HG03575 (cell line): Measurements from ENCODE around the gene CYB561A3.

ENCODE experiments used
- ATAC-seq: cut with Tn5 transposase; IDR thresholded peaks from one replicate; pipeline ENCODE4 v1.9.1; 2021; ENCODE audit not compliant: unreplicated experiment, insufficient number of reproducible peaks, low FRiP score; ENCODE audit errors: extremely low read depth

The CYB561A3 gene

DNA sequence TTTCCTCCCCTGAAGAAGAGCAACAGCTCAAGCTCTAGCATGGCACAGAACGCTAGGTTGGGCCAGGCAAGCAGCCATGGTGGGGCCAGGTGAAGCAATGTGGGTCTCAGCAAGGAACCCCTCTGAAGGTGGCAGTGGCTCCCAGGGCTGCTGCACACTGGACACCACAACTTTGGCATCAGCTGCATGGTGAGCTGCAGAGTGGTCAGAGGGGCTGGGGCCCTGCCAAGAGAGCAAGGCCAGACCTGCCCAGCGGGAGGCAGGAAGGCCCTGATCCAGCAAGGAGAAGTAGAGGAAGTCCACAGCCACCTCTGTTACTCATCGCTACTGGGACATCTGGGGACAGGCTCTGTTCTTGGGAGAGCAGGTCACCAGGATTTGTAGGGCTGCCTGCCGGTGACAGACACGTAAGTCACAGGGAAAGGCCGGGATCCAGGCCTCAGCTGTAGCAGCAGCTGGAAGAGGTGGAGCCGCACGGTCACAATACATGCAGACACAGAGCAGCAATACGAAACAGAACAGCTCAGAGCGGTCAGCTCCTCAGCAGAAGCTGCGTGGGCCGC is 12.4 kb downstream of the CYB561A3 start:
- no peak for ATAC-seq

DNA sequence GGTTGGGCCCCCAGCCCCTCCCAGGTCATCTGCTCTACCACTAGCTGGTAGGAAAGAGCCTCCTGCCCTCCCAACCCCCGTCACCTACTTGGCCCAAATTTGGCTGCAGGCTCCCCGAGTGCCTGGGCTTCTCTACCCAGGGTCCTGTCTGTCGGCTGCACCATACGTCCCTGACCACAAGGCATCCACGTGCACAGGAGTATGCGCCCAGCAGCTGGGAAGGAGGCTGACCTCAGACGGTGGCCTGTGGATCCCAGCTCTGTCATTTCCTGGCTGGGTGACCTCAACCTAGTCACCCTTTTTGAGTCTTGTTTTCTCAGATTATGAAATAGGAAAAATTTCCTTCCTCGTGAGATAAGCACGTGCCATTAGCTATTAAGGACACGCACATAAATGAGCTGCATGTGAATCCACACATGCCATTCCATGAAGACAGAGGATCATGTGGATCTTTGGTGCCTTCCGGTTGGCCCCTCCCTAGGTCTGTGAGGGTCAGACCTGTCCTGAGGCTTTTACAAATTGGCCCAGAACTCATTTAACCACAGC is 13.7 kb downstream of the CYB561A3 start:
- no peak for ATAC-seq

DNA sequence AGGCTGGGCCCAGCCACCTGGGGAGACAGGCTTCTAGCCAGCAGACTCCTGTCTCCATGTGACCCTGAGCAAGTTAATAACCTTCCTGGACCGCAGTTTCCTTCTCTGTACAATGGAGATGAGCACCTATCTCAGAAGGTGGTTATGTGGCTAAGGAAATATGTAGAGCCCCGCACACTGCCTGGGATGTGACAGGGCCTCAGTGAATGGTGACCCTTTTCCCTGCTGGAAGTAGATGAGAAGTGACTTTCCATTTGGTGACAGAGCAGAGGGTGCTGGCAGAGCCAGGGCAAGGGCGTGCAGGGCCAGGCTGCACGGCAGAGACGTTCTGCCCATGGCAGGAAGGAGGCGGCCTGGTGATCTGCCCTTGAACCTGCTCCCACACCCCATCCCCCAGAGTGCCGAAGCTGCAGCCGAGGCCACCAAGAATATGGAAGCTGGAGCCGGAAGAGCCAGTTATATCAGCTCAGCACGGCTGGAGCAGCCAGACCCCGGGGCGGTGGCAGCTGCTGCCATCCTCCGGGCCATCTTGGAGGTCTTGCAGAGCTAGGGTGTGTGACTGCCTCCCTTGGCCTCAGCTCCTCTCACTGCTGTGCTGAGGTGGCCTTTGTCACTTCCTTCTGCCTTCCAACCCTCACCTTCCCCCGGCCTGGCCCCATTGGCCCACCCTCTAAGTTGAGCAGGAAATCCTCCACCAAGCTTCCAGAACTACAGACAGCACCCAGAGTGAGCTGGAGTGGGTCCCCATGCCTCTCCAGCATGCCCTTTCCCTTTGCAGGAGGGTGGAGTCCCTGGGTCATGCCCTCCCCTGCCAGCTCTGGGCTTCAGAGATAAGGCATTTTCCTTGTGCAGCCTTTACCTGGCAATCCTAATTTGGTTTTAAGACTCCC is 15.5 kb downstream of the CYB561A3 start:
- no peak for ATAC-seq

DNA sequence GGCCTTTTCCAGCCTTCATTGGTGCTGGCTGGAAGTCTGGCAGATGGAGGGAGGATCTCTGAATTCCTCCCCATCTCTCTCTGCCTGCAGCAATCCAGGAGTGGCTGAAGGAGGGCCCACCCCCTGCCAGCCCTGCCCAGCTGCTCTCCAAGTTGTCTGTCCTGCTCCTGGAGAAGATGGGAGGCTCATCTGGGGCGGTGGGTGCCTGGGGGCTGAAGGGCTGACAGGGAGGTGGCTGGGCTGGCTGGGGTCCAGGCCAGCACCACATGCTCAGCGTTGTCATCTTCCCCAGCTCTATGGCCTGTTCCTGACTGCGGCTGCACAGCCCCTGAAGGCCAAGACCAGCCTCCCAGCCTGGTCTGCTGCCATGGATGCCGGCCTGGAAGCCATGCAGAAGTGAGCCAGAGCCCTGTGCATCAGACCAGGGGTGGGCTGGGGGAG is 16.5 kb downstream of the CYB561A3 start:
- no peak for ATAC-seq

DNA sequence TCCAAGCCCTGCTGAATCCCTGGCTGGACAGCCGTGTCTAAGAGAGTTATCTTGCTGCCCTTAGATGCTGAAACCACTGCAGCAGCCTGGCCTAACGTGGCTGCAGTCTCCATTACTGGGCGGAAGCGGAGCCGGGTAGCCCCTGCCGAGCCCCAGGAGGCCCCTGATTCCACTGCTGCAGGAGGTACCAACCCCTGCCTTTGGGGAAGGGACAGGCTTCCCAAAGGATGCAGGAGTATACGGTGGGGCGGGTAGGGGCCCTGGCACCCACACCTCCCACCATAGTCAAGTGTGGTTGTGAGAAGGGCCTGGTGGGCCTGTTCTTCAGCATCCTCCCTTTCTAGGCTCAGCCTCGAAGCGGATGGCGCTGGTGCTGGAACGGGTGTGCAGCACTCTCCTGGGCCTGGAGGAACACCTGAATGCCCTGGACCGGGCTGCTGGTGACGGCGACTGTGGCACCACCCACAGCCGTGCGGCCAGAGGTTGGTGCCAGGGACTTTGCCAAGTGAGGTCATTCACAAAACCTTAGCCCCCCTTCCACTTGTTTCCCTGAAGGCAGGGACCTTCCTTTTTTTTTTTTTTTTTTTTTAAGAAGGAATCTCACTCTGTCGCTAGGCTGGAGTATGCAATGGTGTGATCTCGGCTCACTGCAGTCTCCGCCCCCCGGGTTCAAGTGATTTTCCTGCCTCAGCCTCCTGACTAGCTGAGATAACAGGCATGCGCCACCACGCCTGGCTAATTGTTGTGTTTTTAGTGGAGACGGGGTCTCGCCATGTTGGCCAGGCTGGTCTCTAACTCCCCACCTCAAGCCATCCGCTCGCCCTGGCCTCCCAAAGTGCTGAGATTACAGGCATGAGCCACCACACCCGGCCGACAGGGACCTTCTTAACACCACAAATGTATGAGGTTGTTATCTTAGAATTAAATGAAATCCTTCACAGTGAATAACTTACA is 17.6 kb downstream of the CYB561A3 start:
- ATAC-seq, result no peak

DNA sequence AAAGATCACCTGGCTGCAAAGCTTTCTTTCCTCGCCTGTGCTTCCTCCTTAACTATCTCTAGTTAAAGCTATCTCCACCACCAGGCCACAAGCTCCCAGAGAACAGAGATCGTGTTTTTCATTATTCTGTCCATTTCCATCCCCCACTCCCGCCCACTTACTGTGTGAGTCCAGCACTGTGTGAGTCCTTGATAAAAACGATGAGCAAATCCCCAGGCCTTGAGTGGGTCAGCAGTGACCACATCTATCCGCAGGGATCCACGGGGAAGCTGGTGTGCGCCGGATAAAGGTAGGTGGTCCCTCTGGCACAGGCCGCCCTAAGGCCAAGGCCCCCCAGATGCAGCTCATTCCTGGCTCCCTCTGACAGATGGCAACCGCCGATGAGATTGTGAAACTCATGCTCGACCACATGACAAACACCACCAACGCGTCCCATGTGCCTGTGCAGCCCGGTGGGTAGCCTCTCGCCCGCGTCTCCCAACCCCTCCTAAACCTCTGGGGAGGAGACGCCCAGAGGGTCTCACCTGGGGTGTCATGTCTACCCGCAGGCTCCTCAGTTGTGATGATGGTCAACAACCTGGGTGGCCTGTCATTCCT is 19.4 kb downstream of the CYB561A3 start:
- ATAC-seq, result no peak

DNA sequence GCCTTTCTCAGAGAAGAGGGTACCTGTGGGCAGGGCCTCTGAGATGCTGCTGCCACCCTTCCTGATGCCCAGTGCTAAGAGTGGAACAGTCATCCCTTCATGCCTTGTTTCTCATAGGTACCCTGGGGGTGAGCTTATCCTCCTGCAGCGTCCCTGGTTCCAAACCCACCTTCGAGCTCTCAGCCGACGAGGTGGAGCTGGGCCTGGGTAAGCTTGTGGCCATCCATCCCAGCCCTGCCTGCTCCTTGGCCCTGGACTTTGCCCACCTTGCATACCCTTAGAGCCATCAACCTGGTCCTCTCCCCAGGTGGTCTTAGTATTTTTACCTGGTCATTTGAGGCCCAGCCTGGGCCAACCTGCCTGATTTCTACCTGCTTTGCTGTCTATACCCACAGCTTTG is 20.0 kb downstream of the CYB561A3 start:
- no peak for ATAC-seq

DNA sequence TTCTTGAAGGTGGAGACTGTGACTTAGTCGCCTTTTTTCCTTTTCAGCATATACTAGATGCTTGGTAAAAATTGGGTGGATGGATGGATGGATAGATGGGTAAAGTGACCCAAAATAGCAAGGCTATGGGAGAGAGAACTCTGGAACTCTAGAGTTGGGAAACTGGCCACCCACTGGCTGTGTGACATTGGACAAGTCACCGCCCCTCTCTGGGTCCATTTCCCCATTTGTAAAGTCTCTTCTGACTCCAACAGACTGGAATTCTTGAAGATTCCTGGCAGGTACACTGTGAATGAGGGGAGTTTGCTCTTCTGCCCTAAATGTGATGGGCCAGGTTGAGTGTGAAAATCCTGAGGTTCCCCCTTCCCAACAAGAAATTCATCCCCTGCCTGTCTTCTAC is 20.7 kb downstream of the CYB561A3 start:
- ATAC-seq, result no peak

DNA sequence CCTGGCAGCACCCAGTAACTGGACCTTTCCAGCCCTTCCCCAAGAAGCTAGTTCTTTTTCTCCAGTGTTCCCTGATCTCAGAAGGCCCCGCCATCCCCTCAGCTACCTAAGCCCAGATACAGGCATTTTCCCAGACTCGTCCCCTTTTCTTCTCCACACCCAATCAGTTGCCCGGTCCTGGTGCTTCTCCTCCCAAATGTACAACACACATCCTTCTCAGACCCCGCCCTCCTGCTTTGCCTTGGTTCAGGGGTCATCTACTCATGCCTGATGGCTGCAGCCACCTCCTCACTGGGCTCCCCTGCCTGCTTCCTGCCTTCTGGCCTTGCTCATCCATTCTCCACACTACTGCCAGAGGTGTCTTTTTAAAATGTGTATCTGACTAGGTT is 22.2 kb downstream of the CYB561A3 start:
- ATAC-seq, result no peak

DNA sequence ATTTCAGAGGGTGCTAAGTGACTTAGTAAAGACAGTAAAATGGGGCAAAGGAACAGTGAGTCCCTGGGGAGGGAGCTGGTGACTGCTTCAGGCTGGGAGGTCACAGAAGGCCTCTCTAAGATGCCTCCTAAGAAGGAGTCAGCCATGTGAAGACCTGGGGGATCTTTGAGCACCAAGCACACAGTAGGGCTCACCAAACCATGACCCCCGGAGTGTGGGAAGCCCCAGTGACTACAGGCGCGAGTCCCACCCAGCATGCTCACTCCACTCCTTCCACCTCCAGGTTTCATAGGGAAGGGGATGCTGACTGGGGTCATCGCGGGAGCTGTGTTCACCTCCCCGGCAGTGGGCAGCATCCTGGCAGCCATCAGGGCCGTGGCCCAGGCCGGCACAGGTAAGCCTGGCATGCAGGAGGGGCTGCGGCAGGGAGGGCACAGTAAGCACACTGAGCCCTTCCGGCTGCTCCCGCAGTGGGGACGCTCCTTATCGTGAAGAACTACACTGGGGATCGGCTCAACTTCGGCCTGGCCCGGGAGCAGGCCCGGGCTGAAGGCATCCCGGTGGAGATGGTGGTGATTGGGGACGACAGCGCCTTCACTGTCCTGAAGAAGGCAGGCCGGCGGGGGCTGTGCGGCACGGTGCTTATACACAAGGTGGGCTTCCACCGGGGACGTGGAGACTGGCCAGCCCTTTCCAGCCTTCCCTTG is 22.7 kb downstream of the CYB561A3 start:
- no peak for ATAC-seq

DNA sequence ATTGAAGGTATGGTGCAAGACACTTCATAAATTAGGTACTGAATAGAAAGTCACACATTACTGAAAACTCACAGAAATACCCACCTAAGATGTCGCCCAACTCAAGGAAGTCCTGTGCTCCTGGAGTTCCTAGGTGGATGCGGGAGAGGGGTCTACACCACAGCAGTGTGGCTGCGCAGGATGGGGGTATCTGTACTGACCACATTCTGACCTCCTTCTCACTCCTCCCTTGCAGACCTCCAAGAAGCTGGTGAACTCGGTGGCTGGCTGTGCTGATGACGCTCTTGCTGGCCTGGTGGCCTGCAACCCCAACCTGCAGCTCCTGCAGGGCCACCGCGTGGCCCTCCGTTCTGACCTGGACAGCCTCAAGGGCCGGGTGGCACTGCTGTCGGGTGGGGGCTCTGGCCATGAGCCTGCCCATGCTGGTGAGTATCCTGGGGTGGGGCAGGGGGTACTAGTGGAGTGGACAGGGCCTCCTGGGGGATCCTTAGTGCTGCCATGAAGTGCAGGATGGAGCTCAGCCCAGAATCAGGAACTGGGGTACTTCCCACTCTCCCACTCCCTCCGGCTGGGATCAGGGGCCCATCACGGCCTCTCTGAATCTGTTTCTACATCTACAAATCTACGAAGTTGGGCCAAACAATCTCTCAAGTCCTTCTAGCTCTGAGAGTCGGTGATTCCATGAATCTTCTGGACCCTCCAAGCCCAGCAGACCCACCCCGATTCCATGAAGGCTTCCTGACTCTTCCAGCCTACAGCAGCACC is 23.8 kb downstream of the CYB561A3 start:
- no peak for ATAC-seq

DNA sequence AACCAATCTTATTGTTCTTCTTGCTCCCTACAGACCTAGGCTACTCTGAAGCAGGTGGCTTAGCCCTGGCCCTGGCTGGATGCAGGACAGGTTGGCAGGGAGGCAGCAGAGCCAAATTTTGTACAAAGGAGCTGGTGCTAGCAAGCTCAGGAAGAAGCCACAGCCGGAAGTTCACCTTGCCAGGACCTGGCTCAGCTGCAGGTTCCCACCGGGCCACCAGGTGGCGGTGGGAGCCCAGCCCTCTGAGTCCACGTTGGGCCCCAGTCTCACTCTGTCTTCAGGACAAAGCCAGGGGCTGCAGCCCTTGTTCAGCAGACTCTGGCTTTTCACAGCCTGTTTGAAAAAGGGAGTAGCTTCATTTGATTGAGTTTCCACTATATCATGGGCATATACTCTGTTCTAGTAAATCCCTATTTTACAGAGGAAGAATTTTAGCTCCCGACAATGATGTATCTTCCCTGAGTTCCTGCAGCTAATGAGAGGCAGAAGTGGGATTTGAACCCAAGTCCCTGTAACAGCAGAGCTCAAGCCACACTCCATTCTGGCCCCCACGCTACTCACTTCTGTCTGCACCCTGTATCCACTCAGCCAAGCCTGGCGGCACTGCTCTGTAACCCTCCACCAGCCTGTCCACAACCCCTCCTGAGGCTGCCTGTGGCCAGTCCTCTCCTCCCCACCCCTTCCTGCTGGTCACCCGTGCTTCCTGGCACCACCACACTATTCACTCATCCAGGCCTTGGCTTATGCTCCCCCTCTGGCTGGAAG is 25.3 kb downstream of the CYB561A3 start:
- no peak for ATAC-seq

DNA sequence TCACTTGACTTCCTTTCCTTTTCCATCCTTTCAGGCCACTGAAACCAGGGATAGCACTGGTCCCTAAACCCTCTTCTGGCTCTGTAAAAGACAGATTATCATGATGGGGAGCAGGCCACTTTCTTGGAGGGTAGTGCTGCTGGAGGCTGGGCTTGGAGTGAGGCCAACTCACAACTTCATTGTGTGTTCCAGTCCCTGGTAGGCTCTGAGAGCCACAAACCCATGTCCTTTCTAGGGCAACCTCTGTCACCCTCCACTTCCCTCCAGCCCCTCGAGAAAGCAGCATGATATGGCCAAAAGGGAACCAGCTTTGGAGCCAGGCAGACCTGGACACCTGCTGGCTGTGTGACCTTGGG is 26.3 kb downstream of the CYB561A3 start:
- ATAC-seq, result no peak

DNA sequence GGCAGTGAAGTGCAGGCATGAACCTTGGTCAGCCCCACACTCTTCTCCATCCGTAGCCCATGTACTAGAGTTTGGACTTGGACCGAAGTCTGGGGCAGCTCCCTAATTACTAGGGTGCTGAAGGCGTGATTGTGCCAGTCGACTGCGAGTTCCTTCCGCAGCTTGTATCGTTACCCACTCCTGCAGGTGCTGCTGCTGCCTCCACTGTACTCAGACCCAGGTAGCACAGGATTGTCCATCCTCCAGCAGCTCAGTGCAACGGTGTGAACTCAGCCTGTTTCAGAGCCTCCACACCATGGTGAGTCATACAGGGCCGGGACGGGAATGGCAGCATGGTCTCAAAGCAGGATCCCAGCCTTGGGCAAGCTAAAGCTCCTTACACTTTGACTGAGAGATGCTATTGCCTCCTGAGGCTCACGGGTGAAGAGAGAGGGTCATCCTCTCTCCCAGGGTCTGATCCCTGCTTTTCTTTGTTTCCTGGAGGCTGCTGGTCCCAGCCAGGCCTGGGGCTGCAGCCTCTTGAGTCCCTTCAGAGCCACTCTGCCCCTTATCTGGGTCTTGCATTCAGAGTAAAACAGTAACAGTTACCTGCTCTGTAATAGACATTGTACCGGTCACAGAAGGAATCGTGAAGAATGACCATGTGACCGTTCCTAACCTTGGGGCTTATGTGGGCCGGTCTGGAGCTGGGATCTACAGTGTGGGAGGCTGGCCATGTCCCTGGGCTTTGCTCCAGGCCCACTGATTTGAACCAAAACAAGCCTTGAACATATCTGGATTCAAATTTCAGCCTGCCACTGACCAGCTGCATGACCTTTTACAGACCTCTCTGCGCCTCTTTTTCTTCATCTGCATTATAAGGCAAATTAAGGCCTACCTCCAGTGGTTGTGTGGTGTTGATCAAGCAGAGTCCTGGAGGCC is 27.0 kb downstream of the CYB561A3 start:
- ATAC-seq, result no peak

DNA sequence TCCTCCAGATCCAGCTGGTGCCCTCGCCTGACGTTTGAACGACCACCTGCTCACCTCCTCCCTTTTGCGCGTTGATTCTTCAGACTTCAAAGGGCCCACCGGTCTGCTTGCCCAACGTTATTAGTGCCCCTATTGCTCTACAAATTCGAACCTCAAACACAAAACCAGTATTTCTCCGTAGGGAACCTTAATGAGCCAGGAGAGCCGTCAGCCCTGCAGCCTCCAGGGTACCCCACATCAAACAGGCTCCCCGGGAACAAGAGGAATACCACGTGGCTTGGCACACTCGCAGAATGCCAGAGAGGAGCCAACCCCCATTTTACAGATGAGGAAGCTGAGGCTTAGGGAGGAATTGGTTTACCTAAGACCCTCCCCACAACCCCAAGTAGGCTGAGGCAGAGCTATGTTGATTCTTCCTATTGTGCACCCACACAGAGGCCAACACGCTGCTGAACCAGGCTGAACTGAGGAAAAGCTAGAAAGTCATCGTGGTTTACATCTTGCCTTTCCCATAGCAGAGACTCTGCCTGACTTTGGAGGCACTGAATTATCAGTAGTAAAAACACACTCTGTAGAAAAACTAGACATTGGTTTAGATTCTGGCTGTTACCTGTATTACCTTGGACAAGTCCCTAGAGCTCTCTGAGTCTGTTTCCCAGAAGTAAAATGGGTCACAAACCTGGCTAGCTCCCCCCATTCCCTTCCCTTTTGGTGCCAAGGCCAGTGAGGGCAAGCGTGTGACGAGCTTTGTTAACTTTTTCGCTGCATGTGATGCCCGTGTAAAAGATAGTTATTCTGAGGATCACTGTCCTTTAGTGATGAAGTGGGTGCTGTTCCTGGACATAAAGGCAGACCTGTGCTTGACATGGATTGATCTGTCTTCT is 27.9 kb downstream of the CYB561A3 start:
- ATAC-seq, result no peak
